Transverse colon (tissue), 4 donors: ENCODE results near the gene C10orf67. TPM values are rescaled to one million over a fixed set of nuclear protein-coding genes. Genes with fewer than 3 reads are reported as not detected.

Source experiments
- DNase-seq: peaks from one replicate; pipeline ENCODE4 v3.0.0-alpha.2; 2019
- H3K27ac ChIP-seq, 4 donors: fragments of 200-600 bp; sonication (generic); 2 replicates each; pipeline ENCODE4 v1.5.1; 2016 to 2018; ENCODE audit warnings: inconsistent platforms in 4 of 4
- H3K27me3 ChIP-seq: fragments of 200-600 bp; sonication (generic); 2 replicates; pipeline ENCODE4 v1.5.1; 2017; ENCODE audit warnings: inconsistent platforms
- H3K36me3 ChIP-seq, 4 donors: fragments of 200-600 bp; sonication (generic); 2 replicates each; pipeline ENCODE4 v1.5.1; 2017 to 2019; ENCODE audit warnings: inconsistent platforms in 4 of 4
- H3K4me1 ChIP-seq, 4 donors: fragments of 200-600 bp; sonication (generic); 2 replicates each; pipeline ENCODE4 v1.5.1; 2017 to 2020; ENCODE audit warnings: inconsistent platforms in 4 of 4
- H3K4me3 ChIP-seq, 4 donors: fragments of 200-600 bp; sonication (generic); 1 replicate in 1 of 4; 2 replicates in 3 of 4; pipeline versions ENCODE4 v1.5.1 to v1.6.1; 2017 to 2019; ENCODE audit warnings: inconsistent platforms in 4 of 4
- H3K9me3 ChIP-seq, 2 donors: fragments of 200-600 bp; sonication (generic); 2 replicates each; pipeline ENCODE4 v1.5.1; 2017 to 2019; ENCODE audit warnings: inconsistent platforms in 2 of 2
- CTCF ChIP-seq, 5 experiments: fragments of 200-600 bp in 3 of 5; fragments of 450-650 bp in 2 of 5; sonication (generic) in 3 of 5; IDR thresholded peaks; 1 replicate in 2 of 5; 2 replicates in 3 of 5; pipeline ENCODE4 v1.5.1; 2016 to 2017; ENCODE audit warnings: antibody characterized with exemption in 5 of 5, inconsistent platforms in 3 of 5, mild to moderate bottlenecking in 2 of 5, moderate library complexity in 1 of 5
- EP300 ChIP-seq: sonication (generic); formaldehyde crosslinking; IDR thresholded peaks from one replicate; pipeline ENCODE4 v1.6.1; 2017; ENCODE audit warnings: antibody characterized with exemption, low read depth
- POLR2A ChIP-seq: fragments of 450-650 bp; IDR thresholded peaks from one replicate; pipeline ENCODE4 v1.6.1; 2016; ENCODE audit warnings: antibody characterized with exemption, mild to moderate bottlenecking, moderate library complexity
- POLR2AphosphoS5 ChIP-seq, 3 donors: sonication (generic); formaldehyde crosslinking; IDR thresholded peaks; one replicate each; pipeline ENCODE4 v1.6.1; 2016; ENCODE audit warnings: antibody characterized with exemption in 3 of 3
- WGBS, 2 donors: methylation state at CpG; one replicate each; pipeline ENCODE4 v1.1.5; 2018; ENCODE audit warnings: low coverage in 1 of 2; 5-methylcytosine and 5-hydroxymethylcytosine counted together
- in situ Hi-C, 4 donors: fragments of 200-750 bp; cut with MboI; loops; one replicate each; pipeline versions ENCODE4 v1.15.0 to v1.15.1; 2017; ENCODE audit warnings: low sequenced_read_pairs in 3 of 4, low pct_ligation_motif_present in 1 of 4, low pct_unique_long_range_greater_than_20kb in 1 of 4
- intact Hi-C: fragments of 100-400 bp; cut with DNase I; formaldehyde crosslinking; loops from one replicate; pipeline ENCODE4 v1.15.1; 2023; ENCODE audit warnings: low total_unique reads
- total RNA-seq, 4 donors: library from RNA; depleted of rRNA; stranded (reverse); fragments of >200 nt; gene quantifications; one replicate each; pipeline ENCODE4 v1.1.0, GENCODE V29; 2016

C10orf67 gene
- total RNA-seq, 4 donors from 2014 or later = not detected

- intact Hi-C loops (no loop called here), in situ Hi-C loops (no loop called here)
- Histone ChIP-seq H3K4me1 (peaks cover 0 to 3% (median 0%) of the 10 kb centered on the region in 4 donors), H3K4me3 (no peak overlapping the region), H3K27me3 (peaks cover 100% of the 10 kb centered on the region), H3K9me3 (no peaks in the 10 kb centered on the region), H3K36me3 (no peaks in the 10 kb centered on the region), H3K27ac (no peak overlapping the region)
- 14% methylated on average over 27 of the region's 60 CpGs; no CpG with 5 or more reads in 1 of the 2 donors for WGBS, 2 donors
- TF ChIP-seq POLR2A (no peak), POLR2AphosphoS5 (IDR thresholded peaks at IDR 0.05) (no peak), CTCF (IDR thresholded peaks at IDR 0.05) (no peak), EP300 (no peak)
- no peak for DNase-seq
Observed at GRCh38 chr10:23198940-23199767, 145.4 kb downstream of the C10orf67 start.

GRCh38 chr10:23198610-23198939, 146.0 kb downstream of the C10orf67 start:
- in situ Hi-C loops = no loop called here
- TF ChIP-seq POLR2A = no peak
- TF ChIP-seq POLR2AphosphoS5 (IDR thresholded peaks at IDR 0.05) = no peak
- no peak for TF ChIP-seq CTCF (IDR thresholded peaks at IDR 0.05)
- no peak for TF ChIP-seq EP300
- Histone ChIP-seq H3K9me3 (no peaks in the 10 kb centered on the region), H3K27me3 (peaks cover 100% of the 10 kb centered on the region), H3K4me1 (peaks cover 0 to 3% (median 0%) of the 10 kb centered on the region in 4 donors), H3K27ac (no peak overlapping the region), H3K4me3 (no peak overlapping the region), H3K36me3 (no peaks in the 10 kb centered on the region)
- WGBS, 2 donors = 4 to 8% methylated on average over 4 to 12 of the region's 13 CpGs
- intact Hi-C loops = no loop called here
- no peak for DNase-seq

- H3K9me3 ChIP-seq = no peaks in the 10 kb centered on the region
- TF ChIP-seq POLR2A (no peak), EP300 (no peak), CTCF (IDR thresholded peaks at IDR 0.05) (no peak), POLR2AphosphoS5 (IDR thresholded peaks at IDR 0.05) (no peak)
Observed at GRCh38 chr10:23197416-23197861, 147.2 kb downstream of the C10orf67 start.

GRCh38 chr10:23196915-23197314, 147.7 kb downstream of the C10orf67 start:
- Histone ChIP-seq H3K27ac (no peak overlapping the region), H3K27me3 (peaks cover 100% of the 10 kb centered on the region)

More at GRCh38 chr10:23197416-23197861, 147.2 kb downstream of the C10orf67 start:
- Histone ChIP-seq H3K27ac (no peak overlapping the region), H3K4me3 (no peak overlapping the region), H3K36me3 (no peaks in the 10 kb centered on the region), H3K4me1 (peaks cover 0 to 4% (median under 1%) of the 10 kb centered on the region in 4 donors), H3K27me3 (peaks cover 100% of the 10 kb centered on the region)
- no peak for DNase-seq
- 4 to 8% methylated on average over 5 to 12 of the region's 12 CpGs for WGBS, 2 donors
- in situ Hi-C loops (no loop called here), intact Hi-C loops (no loop called here)

More at GRCh38 chr10:23196915-23197314, 147.7 kb downstream of the C10orf67 start:
- no peaks in the 10 kb centered on the region for H3K9me3 ChIP-seq
- intact Hi-C loops (no loop called here), in situ Hi-C loops (no loop called here)
- WGBS, 2 donors = 28% methylated on average over 3 of the region's 3 CpGs; no CpG with 5 or more reads in 1 of the 2 donors
- DNase-seq = no peak
- H3K36me3 ChIP-seq = no peaks in the 10 kb centered on the region
- TF ChIP-seq CTCF (IDR thresholded peaks at IDR 0.05) = no peak
- TF ChIP-seq POLR2A = no peak
- TF ChIP-seq EP300 = no peak
- no peak for TF ChIP-seq POLR2AphosphoS5 (IDR thresholded peaks at IDR 0.05)
- peaks cover 0 to 9% (median 3%) of the 10 kb centered on the region in 4 donors for H3K4me1 ChIP-seq
- H3K4me3 ChIP-seq = no peak overlapping the region
